GM12801 (cell line): ENCODE data around the gene OR2B3.

ENCODE experiments used
- TF ChIP-seq, protein P1 (sequence below): IDR thresholded peaks from one replicate; pipeline ENCODE4 v1.5.1; 2011; ENCODE audit warnings: control low read depth; ENCODE audit not compliant: insufficient read length; ENCODE audit errors: extremely low read depth

The OR2B3 gene

GRCh38 chr6:29097803-29098202 lies 10.7 kb upstream of the OR2B3 start:
- TF ChIP-seq, protein P1, sequence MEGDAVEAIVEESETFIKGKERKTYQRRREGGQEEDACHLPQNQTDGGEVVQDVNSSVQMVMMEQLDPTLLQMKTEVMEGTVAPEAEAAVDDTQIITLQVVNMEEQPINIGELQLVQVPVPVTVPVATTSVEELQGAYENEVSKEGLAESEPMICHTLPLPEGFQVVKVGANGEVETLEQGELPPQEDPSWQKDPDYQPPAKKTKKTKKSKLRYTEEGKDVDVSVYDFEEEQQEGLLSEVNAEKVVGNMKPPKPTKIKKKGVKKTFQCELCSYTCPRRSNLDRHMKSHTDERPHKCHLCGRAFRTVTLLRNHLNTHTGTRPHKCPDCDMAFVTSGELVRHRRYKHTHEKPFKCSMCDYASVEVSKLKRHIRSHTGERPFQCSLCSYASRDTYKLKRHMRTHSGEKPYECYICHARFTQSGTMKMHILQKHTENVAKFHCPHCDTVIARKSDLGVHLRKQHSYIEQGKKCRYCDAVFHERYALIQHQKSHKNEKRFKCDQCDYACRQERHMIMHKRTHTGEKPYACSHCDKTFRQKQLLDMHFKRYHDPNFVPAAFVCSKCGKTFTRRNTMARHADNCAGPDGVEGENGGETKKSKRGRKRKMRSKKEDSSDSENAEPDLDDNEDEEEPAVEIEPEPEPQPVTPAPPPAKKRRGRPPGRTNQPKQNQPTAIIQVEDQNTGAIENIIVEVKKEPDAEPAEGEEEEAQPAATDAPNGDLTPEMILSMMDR: no peak

GRCh38 chr6:29092957-29093356 lies 5.8 kb upstream of the OR2B3 start:
- TF ChIP-seq, protein P1: no peak

DNA sequence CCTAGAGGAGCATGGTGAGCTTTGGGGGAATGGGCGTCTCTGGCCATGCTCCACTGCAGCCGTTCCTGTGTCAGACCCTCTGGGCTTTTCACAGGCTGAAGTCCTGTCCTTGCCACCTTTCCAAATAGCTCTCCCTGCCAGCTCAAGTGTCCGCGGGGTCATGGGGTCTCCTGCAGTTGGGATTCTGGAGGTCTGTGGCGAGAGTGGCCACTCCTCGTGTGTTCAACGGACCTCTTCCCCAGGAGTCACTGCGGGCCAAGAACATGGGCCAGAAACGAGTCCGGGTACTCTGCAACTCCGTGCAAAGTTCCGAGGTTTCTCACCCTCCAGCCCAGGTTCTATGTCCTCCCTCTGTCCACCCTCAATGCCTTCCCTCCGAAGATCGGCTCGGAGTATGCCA lies 4.7 kb downstream of the OR2B3 start:
- TF ChIP-seq, protein P1: no peak

DNA sequence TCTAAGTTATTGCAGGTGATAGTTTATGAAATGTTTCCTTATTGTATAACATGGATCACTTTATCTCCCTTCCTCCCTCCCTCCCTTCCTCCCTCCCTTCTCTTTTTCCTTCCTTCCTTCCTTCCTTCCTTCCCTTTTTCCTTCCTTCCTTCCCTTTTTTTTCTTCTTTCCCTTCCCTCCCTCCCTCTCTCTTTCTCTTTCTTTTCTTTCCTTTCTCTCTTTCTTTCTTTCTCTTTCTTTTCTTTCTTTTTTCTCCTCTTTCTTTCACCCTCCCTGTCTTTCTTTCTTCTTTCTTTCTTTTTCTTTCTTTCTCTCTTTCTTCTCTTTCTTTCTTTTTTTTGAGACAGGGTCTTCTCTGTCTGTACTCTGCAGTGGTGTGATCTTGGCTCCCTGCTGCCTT lies 5.8 kb downstream of the OR2B3 start:
- TF ChIP-seq, protein P1: no peak

GRCh38 chr6:29079203-29079602 lies 7.9 kb downstream of the OR2B3 start:
- TF ChIP-seq, protein P1: no peak

DNA sequence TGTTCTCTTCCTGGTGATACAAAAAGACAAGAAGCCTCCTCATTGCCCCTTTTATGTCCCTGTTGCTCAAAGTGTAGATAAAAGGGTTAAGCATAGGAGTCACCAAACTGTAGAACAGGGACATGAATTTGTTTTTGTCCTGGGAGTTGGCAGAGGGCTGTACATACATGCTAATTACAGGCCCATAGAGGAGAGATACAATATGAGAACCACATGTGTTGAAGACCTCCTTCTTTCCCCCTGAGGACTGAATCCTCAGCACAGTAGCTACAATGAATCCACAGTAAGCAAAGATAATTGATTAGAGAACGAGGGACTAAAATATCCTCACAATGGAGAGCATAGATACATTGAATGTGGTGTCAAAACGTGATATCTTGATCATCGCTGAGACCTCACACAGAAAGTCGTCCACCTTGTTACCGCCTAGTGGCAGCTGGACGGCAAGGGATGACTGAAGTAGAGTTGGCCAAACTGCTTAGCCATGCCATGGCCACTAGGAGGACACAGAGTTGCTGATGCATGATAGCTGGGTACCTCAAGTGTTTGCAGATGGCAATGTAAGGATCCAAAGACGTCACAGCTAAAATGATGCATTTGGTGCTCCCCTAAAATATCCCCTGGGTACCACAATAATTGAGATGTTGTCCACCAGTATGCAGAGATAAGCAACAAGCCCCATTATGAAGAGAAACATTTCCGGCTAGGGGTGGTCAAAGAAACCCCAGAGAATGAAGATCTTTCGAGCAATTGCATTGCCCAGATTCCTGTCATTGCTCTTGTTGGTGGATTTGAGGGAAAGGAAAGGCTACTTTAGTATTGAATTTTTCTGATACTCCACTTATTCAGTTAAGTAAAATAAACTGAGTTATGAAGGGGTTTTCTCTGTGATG lies 15.0 kb downstream of the OR2B3 start:
- TF ChIP-seq, protein P1: no peak

DNA sequence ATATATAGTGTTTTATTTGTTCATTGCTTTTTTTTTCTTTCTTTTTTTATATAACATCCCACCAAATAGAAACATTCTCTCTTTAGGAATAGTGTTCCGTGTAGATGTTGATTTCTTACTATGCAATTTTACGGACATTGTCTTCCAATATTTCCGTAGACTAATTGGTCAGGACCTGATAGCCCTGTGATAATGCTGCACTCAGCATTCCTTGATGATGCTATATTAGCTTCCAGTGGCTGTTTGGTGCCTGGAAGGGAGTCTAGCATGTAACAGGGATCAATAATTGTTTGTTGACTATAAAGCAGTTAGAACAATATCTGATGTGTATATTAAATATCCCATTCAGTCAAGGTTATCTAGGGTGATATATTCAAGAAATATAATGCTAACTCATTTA lies 35.4 kb downstream of the OR2B3 start:
- TF ChIP-seq, protein P1: no peak
